HEK293 (cell line): ENCODE measurements around the gene KLRG1.

Experiments
- KLF7 ChIP-seq: fragments of 450-650 bp; formaldehyde crosslinking; IDR thresholded peaks from 2 replicates; pipeline ENCODE4 v1.5.1; 2016; ENCODE audit warnings: missing biosample characterization, missing genetic modification characterization, borderline replicate concordance
- KLF9 ChIP-seq: fragments of 450-650 bp; formaldehyde crosslinking; IDR thresholded peaks from 2 replicates; pipeline ENCODE4 v1.5.1; 2016; ENCODE audit warnings: missing biosample characterization, missing genetic modification characterization, low read depth
- OSR2 ChIP-seq: fragments of 450-650 bp; formaldehyde crosslinking; IDR thresholded peaks from 2 replicates; pipeline ENCODE4 v1.5.1; 2016; ENCODE audit warnings: missing biosample characterization, missing genetic modification characterization
- REPIN1 ChIP-seq: fragments of 450-650 bp; formaldehyde crosslinking; IDR thresholded peaks from 2 replicates; pipeline ENCODE4 v1.5.1; 2017; ENCODE audit warnings: missing biosample characterization, missing genetic modification characterization, low read depth
- TSHZ1 ChIP-seq: fragments of 450-650 bp; formaldehyde crosslinking; IDR thresholded peaks from 2 replicates; pipeline ENCODE4 v1.5.1; 2016; ENCODE audit warnings: missing biosample characterization, missing genetic modification characterization, borderline replicate concordance
- WT1 ChIP-seq: fragments of 450-650 bp; formaldehyde crosslinking; IDR thresholded peaks from 2 replicates; pipeline ENCODE4 v1.5.1; 2016; ENCODE audit warnings: missing biosample characterization, missing genetic modification characterization
- YY1 ChIP-seq: fragments of 450-650 bp; formaldehyde crosslinking; IDR thresholded peaks from 2 replicates; pipeline ENCODE4 v1.5.1; 2018; ENCODE audit warnings: missing biosample characterization, missing genetic modification characterization
- ZBTB21 ChIP-seq: fragments of 450-650 bp; formaldehyde crosslinking; IDR thresholded peaks from 2 replicates; pipeline ENCODE4 v1.5.1; 2017; ENCODE audit warnings: missing biosample characterization, missing genetic modification characterization
- ZNF10 ChIP-seq: fragments of 450-650 bp; formaldehyde crosslinking; IDR thresholded peaks from 2 replicates; pipeline ENCODE4 v1.5.1; 2017; ENCODE audit warnings: missing biosample characterization, missing genetic modification characterization
- ZNF202 ChIP-seq: fragments of 450-650 bp; formaldehyde crosslinking; IDR thresholded peaks from 2 replicates; pipeline ENCODE4 v1.5.1; 2016; ENCODE audit warnings: missing biosample characterization, missing genetic modification characterization, borderline replicate concordance
- ZNF214 ChIP-seq: fragments of 450-650 bp; formaldehyde crosslinking; IDR thresholded peaks from 2 replicates; pipeline ENCODE4 v1.5.1; 2017; ENCODE audit warnings: missing biosample characterization, mild to moderate bottlenecking, missing genetic modification characterization, borderline replicate concordance
- ZNF266 ChIP-seq: fragments of 450-650 bp; formaldehyde crosslinking; IDR thresholded peaks from 2 replicates; pipeline ENCODE4 v1.5.1; 2016; ENCODE audit warnings: missing biosample characterization, missing genetic modification characterization, low read depth
- ZNF341 ChIP-seq: fragments of 450-650 bp; formaldehyde crosslinking; IDR thresholded peaks from 2 replicates; pipeline ENCODE4; 2016; ENCODE audit warnings: low read depth, missing biosample characterization, missing genetic modification characterization
- ZNF366 ChIP-seq: fragments of 450-650 bp; formaldehyde crosslinking; conservative IDR thresholded peaks from 2 replicates; pipeline ENCODE4 v1.5.1; 2016; ENCODE audit warnings: missing biosample characterization, missing genetic modification characterization
- ZNF404 ChIP-seq: fragments of 450-650 bp; formaldehyde crosslinking; IDR thresholded peaks from 2 replicates; pipeline ENCODE4 v1.5.1; 2017; ENCODE audit warnings: missing biosample characterization, missing genetic modification characterization
- ZNF518A ChIP-seq: fragments of 450-650 bp; formaldehyde crosslinking; conservative IDR thresholded peaks from 2 replicates; pipeline ENCODE4 v1.5.1; 2016; ENCODE audit warnings: low read depth, missing biosample characterization, missing genetic modification characterization
- ZNF529 ChIP-seq: fragments of 450-650 bp; formaldehyde crosslinking; IDR thresholded peaks from 2 replicates; pipeline ENCODE4 v1.5.1; 2017; ENCODE audit warnings: missing genetic modification characterization, missing biosample characterization; ENCODE audit not compliant: insufficient replicate concordance
- ZNF530 ChIP-seq: fragments of 450-650 bp; formaldehyde crosslinking; IDR thresholded peaks from 2 replicates; pipeline ENCODE4 v1.5.1; 2016; ENCODE audit warnings: low read depth, missing biosample characterization, missing genetic modification characterization
- ZNF560 ChIP-seq: fragments of 450-650 bp; formaldehyde crosslinking; IDR thresholded peaks from 2 replicates; pipeline ENCODE4 v1.5.1; 2017; ENCODE audit warnings: missing biosample characterization, missing genetic modification characterization, borderline replicate concordance
- ZNF610 ChIP-seq: fragments of 450-650 bp; formaldehyde crosslinking; IDR thresholded peaks from 2 replicates; pipeline ENCODE4 v1.5.1; 2016; ENCODE audit warnings: missing biosample characterization, missing genetic modification characterization, borderline replicate concordance
- ZNF670 ChIP-seq: fragments of 450-650 bp; formaldehyde crosslinking; IDR thresholded peaks from 2 replicates; pipeline ENCODE4 v1.5.1; 2016; ENCODE audit warnings: missing biosample characterization, missing genetic modification characterization, low read depth
- ZNF707 ChIP-seq: fragments of 450-650 bp; formaldehyde crosslinking; IDR thresholded peaks from 2 replicates; pipeline ENCODE4 v1.5.1; 2016; ENCODE audit warnings: missing biosample characterization, missing genetic modification characterization
- ZNF785 ChIP-seq: fragments of 450-650 bp; formaldehyde crosslinking; IDR thresholded peaks from 2 replicates; pipeline ENCODE4 v1.5.1; 2016; ENCODE audit warnings: missing biosample characterization, missing genetic modification characterization
- ZNF830 ChIP-seq: fragments of 450-650 bp; IDR thresholded peaks from 2 replicates; pipeline ENCODE4 v1.5.0; 2018; ENCODE audit warnings: missing biosample characterization, missing genetic modification characterization, low read depth, mild to moderate bottlenecking, moderate library complexity
- TF ChIP-seq, protein P1 (sequence below): fragments of 450-650 bp; formaldehyde crosslinking; IDR thresholded peaks from 2 replicates; pipeline ENCODE4 v1.5.1; 2017; ENCODE audit warnings: missing biosample characterization, missing genetic modification characterization
- TF ChIP-seq, protein P2 (sequence below): fragments of 450-650 bp; formaldehyde crosslinking; IDR thresholded peaks from 2 replicates; pipeline ENCODE4 v1.5.1; 2016; ENCODE audit warnings: missing biosample characterization, missing genetic modification characterization

Gene KLRG1

GRCh38 chr12:8949342-8950220 lies 39.8 kb upstream of the KLRG1 start, which contains the start of gene M6PR (continued):
- TF ChIP-seq ZNF266 = no peak
- TF ChIP-seq ZNF529 = no peak
- TF ChIP-seq OSR2 (tag by site-specific recombination) = no peak
- 0 out of 2 replicates have a peak, but pooled peaks have one; percentile 32 for TF ChIP-seq ZNF366 (tag by site-specific recombination)
- TF ChIP-seq ZNF785 (tag by site-specific recombination) = no peak
- TF ChIP-seq KLF7 = no peak
- peak; percentile 99 for TF ChIP-seq ZNF341 (tag by site-specific recombination)
- TF ChIP-seq ZNF10 (tag by site-specific recombination) = no peak
- TF ChIP-seq ZNF707 = no peak
- no peak for TF ChIP-seq YY1
- TF ChIP-seq ZNF530 = no peak
- TF ChIP-seq KLF9 (tag by site-specific recombination) = peak; percentile 83
- TF ChIP-seq ZNF518A = peak; percentile 75
- TF ChIP-seq TSHZ1 = no peak
- TF ChIP-seq ZNF610 (tag by site-specific recombination) = peak; percentile 69; the same call in 1 of the 2 replicates
- no peak for TF ChIP-seq ZNF202 (tag by site-specific recombination)
- TF ChIP-seq, protein P1, sequence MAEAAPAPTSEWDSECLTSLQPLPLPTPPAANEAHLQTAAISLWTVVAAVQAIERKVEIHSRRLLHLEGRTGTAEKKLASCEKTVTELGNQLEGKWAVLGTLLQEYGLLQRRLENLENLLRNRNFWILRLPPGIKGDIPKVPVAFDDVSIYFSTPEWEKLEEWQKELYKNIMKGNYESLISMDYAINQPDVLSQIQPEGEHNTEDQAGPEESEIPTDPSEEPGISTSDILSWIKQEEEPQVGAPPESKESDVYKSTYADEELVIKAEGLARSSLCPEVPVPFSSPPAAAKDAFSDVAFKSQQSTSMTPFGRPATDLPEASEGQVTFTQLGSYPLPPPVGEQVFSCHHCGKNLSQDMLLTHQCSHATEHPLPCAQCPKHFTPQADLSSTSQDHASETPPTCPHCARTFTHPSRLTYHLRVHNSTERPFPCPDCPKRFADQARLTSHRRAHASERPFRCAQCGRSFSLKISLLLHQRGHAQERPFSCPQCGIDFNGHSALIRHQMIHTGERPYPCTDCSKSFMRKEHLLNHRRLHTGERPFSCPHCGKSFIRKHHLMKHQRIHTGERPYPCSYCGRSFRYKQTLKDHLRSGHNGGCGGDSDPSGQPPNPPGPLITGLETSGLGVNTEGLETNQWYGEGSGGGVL = no peak
- no peak for TF ChIP-seq ZNF830 (tag by site-specific recombination)
- TF ChIP-seq ZNF214 (tag by site-specific recombination) = no peak
- TF ChIP-seq ZNF560 = no peak
- TF ChIP-seq REPIN1 (tag by site-specific recombination) = no peak; the same call in none of the 2 replicates
- 0 out of 2 replicates have a peak, but pooled peaks have one; percentile 10 for TF ChIP-seq ZBTB21
- 0 out of 2 replicates have a peak, but pooled peaks have one; percentile 9 for TF ChIP-seq WT1 (tag by site-specific recombination)
- no peak for TF ChIP-seq ZNF404 (tag by site-specific recombination)
- TF ChIP-seq, protein P2, sequence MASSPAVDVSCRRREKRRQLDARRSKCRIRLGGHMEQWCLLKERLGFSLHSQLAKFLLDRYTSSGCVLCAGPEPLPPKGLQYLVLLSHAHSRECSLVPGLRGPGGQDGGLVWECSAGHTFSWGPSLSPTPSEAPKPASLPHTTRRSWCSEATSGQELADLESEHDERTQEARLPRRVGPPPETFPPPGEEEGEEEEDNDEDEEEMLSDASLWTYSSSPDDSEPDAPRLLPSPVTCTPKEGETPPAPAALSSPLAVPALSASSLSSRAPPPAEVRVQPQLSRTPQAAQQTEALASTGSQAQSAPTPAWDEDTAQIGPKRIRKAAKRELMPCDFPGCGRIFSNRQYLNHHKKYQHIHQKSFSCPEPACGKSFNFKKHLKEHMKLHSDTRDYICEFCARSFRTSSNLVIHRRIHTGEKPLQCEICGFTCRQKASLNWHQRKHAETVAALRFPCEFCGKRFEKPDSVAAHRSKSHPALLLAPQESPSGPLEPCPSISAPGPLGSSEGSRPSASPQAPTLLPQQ (tag by site-specific recombination) = peak; percentile 13; the same call in 1 of the 2 replicates
- no peak for TF ChIP-seq ZNF670 (tag by site-specific recombination)
